SIG-M5 treated with dmso at 0.1 percent for 504 hours (cell line): ENCODE data around the gene MMP24.
A peak's percentile ranks its signal among the peaks of the same experiment; 100 is the strongest.
"Not testable (repeated sequence)": the region's sequence is repeated elsewhere in the genome, so short reads cannot be mapped to it uniquely, and the experiment has no call there.

ENCODE experiments used
- DNase-seq: peaks from one replicate; lab custom pipeline; 2025; ENCODE audit not compliant: unreplicated experiment; lab: John Stamatoyannopoulos, UW

MMP24 gene

DNA sequence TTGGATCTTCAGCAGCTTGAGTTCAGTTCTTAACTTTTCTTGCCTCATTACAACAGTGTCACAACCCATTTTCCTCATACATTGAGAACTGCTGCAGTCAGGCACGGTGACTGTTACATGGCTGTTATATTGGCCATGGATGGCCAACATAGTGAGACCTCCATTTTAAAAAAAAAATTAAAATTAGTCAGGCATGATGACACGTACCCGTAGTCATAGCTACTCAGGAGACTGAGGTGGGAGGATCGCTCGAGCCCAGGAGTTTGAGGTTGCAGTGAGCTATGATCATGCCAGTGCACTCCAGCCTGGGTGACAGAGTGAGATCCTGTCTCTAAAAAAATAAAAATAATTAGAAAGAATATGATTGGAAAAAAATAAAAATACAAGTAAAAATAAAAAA is 9.9 kb upstream of the MMP24 start:
- DNase-seq: no peak

DNA sequence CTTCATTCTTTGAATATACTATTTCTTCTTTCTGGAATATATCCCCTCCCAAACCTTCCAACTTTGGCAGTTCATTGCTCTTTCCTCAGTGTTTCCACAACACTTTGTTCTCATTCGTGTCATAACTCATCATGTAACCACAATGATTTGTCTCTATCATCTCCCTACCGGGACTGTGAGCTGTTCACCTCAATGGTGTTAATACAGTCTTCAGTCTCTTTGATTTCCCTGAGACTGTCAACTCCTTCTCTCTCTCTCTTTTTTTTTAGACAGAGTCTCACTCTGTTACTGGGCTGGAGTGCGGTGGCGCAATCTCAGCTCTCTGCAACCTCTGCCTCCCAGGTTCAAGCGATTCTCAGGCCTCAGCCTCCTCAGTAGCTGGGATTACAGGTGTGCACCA is 2.5 kb upstream of the MMP24 start:
- no peak for DNase-seq

GRCh38 chr20:35224536-35224935 is 2.0 kb upstream of the MMP24 start:
- no peak for DNase-seq

- no peak for DNase-seq
Measured at GRCh38 chr20:35225319-35226125, 968 bp upstream of the MMP24 start.

GRCh38 chr20:35226884-35227681 is 593 bp downstream of the MMP24 start:
- DNase-seq: peak; percentile 6

DNA sequence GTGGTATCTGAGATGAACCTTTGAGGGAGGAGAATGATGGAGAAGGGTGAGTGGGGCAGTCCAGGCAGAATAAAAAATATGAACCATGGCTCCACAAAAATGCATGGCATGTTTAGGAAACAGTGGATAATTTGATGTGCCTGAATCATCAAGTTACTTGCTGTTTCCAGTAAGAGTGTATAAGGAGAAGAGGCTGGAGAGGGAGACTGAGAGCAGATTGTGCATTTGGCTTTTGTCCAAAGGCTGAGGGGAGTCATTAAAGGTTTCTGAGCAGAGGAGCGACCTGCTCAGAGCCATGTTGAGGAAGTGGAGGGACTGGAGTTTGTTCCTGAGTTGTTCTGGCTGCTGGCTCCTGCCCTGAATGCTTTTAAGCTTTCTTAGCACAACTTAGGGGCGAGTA is 6.1 kb downstream of the MMP24 start:
- DNase-seq: no peak

DNA sequence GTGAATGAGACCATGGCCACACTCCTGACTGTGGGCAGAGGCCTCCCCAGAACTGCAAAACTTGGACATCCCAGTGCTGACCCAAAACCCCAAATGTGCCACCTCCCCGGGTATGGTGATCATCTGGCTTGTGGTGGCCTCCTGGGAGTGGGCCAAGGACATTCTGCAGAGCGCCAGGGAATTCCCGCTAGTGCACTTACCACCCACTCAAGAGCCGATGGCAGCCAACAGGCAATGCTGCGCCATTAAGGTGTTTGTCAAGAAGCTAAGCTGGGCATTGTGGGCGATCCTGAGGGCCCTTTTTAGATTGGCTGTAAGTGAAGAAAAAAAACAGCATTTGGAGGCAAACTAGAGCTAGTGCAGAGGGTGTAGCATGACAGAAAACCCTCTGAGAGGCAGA is 9.4 kb downstream of the MMP24 start:
- DNase-seq: no peak

- DNase-seq: no peak
Measured at GRCh38 chr20:35237486-35237885, 11.0 kb downstream of the MMP24 start.

DNA sequence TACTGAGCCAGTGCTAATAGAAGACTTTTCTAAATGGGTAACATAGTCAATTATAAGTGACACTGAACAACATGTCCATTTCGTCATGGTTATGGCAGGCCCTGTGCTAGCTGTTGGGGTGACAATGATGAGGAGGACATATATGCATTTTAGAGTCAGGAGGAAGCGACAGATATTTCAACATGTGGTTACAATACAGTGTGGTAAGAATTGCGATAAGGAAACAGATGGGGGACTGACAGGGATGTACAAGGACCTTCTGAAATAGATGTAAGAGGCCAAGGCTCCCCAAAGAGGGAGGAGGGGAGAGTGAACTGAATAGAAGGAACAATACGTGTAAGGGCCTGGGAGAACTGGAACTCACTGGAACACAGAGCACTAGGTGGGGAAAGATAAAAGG is 11.7 kb downstream of the MMP24 start:
- DNase-seq: peak; percentile 98

DNA sequence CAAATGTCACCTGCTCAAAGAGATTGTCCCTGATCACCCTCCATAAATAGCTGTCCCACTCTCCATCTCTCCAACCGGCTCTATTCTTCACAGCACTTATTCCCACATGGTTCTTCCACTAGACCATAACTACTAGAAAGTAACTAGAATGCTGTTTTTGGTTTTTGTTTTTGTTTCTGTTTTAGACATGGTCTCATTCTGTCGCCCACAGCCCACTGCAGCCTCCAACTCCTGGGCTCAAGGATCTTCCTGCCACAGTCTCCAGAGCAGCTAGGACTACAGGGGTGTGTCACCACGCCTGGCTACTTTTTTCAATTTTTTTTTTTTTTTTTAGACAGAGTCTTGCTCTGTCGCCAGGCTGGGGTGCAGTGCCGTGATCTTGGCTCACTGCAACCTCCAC is 12.2 kb downstream of the MMP24 start:
- no peak for DNase-seq

- no peak for DNase-seq
Measured at GRCh38 chr20:35240083-35240810, 13.8 kb downstream of the MMP24 start.

DNA sequence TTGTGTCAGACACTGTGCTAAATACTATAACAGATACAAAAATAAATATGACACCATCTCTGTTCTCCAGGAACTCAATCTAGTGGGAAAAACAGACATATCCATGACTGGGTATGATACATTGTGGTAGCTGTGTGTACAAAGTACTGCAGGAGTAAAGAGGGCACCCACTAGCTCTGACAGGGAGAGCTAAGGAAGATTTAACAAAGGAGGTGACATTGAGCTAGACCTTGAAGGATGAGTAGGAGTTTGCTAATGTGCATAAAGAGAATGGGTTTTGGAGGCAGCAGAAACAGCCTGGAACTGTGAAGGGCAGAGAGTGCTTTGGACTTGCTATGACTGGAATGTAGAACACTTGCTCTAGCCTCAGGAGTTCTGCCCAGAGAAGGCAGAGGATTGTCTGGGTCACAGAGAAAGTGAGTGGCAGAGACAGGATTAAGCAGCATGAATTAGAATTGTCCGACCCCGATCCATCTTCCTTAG is 14.4 kb downstream of the MMP24 start:
- DNase-seq: no peak

GRCh38 chr20:35243317-35243716 is 16.8 kb downstream of the MMP24 start:
- DNase-seq: no peak

DNA sequence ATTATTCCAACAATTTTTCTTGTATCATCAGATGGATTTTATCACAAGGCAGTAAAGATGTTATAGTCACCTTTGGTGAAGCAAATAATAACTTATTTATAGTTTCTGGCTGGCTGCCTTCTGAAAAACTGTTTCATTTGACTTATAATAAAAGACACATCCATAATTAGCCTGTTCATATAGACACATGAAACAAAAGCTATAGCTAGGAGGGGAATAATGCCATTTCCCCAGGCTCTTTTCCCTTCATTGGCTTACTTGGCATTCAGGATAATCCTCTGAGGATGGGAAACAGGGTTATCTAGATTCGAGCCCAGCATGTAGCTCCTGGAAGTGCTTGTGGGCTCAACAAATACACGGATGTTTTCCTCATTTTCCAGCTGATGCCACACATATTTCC is 17.5 kb downstream of the MMP24 start:
- no peak for DNase-seq

DNA sequence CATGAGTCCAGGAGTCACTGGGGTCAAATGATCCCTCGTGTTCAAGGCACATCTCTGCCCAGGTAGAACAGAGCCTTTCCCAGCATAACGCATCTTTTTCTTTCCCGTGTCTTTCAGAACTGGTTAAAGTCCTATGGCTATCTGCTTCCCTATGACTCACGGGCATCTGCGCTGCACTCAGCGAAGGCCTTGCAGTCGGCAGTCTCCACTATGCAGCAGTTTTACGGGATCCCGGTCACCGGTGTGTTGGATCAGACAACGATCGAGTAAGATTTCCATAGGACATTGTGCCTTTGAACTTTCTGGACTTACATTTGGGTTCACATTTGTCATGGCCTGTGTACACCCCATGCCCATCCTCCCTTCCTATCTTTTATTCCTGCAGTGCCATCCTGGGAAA is 20.2 kb downstream of the MMP24 start:
- no peak for DNase-seq

- no peak for DNase-seq
Measured at GRCh38 chr20:35248641-35249475, 22.4 kb downstream of the MMP24 start.

GRCh38 chr20:35251613-35251940 is 25.1 kb downstream of the MMP24 start:
- DNase-seq: no peak

DNA sequence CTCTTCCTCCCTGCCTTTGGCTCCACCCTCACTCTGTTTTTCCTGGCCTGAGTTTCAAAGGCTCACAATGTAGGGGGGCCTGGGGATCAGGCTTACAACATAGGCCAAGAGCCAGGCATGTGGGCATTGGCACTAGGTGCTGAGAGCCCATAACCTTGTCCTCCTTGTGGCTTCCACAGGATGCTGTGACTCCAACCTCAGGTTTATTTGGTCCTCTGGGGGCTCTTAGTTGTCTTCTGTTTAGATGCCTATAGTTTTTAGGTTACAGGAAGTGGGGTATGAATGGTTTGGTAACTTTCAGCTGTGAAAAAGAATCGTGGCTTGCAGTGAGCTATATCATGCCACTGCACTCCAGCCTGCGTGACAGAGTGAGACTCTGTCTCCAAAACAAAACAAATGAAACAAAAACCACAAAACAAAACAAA is 25.6 kb downstream of the MMP24 start:
- no peak for DNase-seq

GRCh38 chr20:35252598-35252997 is 26.1 kb downstream of the MMP24 start:
- not testable (repeated sequence) for DNase-seq

- DNase-seq: no peak
Measured at GRCh38 chr20:35253010-35253409, 26.5 kb downstream of the MMP24 start.
